Stimulated activated CD4-positive, alpha-beta T cell treated with anti-CD3 and anti-CD28 coated beads, Interleukin-15, amount 100 ng/mL, for 1 hour (primary cell): ENCODE measurements around the gene MATN4.

Experiments
- DNase-seq, 2 donors: peaks; one replicate each; pipeline ENCODE4 v3.0.0-alpha.2; 2020; ENCODE audit warnings: low read depth in 1 of 2, low spot score in 1 of 2

MATN4 gene

GRCh38 chr20:45341939-45342854, 34.1 kb upstream of the MATN4 start:
- no peak for DNase-seq

GRCh38 chr20:45341579-45341938, 33.5 kb upstream of the MATN4 start:
- no peak for DNase-seq

- DNase-seq = no peak
Measured at GRCh38 chr20:45340951-45341350, 32.9 kb upstream of the MATN4 start.

- DNase-seq = no peak
Measured at GRCh38 chr20:45340236-45340847, 32.2 kb upstream of the MATN4 start.

- no peak for DNase-seq
Measured at GRCh38 chr20:45339799-45340198, 31.7 kb upstream of the MATN4 start.

- DNase-seq = no peak
Measured at GRCh38 chr20:45339084-45339483, 31.0 kb upstream of the MATN4 start.

GRCh38 chr20:45338121-45339030, 30.3 kb upstream of the MATN4 start:
- DNase-seq = no peak

- no peak for DNase-seq
Measured at GRCh38 chr20:45337367-45338120, 29.4 kb upstream of the MATN4 start.

- no peak for DNase-seq
Measured at GRCh38 chr20:45336530-45337366, 28.6 kb upstream of the MATN4 start.

- no peak for DNase-seq
Measured at GRCh38 chr20:45330476-45330875, 22.4 kb upstream of the MATN4 start.

GRCh38 chr20:45329497-45330319, 21.6 kb upstream of the MATN4 start:
- no peak for DNase-seq

GRCh38 chr20:45328451-45328850, 20.4 kb upstream of the MATN4 start:
- DNase-seq = no peak

GRCh38 chr20:45325371-45325770, 17.3 kb upstream of the MATN4 start:
- no peak for DNase-seq

GRCh38 chr20:45323731-45324130, 15.6 kb upstream of the MATN4 start:
- DNase-seq = no peak

GRCh38 chr20:45322952-45323383, 14.9 kb upstream of the MATN4 start:
- DNase-seq = no peak

- no peak for DNase-seq
Measured at GRCh38 chr20:45320948-45321595, 13.0 kb upstream of the MATN4 start.

GRCh38 chr20:45318948-45319347, 10.8 kb upstream of the MATN4 start:
- DNase-seq = no peak

- no peak for DNase-seq
Measured at GRCh38 chr20:45318386-45318939, 10.4 kb upstream of the MATN4 start.
